ENCODE data around the gene CYSRT1. TPM values are rescaled to one million over a fixed set of nuclear protein-coding genes. Genes with fewer than 3 reads are reported as not detected.

Gene CYSRT1
- total and polyA plus RNA-seq, 2 donors (not counting 3 experiments of a cell fraction or from before 2014, with no cell fraction given), result 0.44 to 1.1 TPM

GRCh38 chr9:137231372-137232039 is 6.5 kb downstream of the CYSRT1 start:
- BruUV-seq (replicated peaks), result no TSS peak
- Histone ChIP-seq H3K4me1 (ENCODE audit: control insufficient read depth, extremely low read depth, insufficient read depth, low read length) (no peaks in the 10 kb centered on the region), H3K79me2 (ENCODE audit: control insufficient read depth, insufficient read depth, low read length) (no peaks in the 10 kb centered on the region), H3K4me2 (ENCODE audit: insufficient read depth, low read length) (no peak overlapping the region), H3K9me1 (replicated peaks; ENCODE audit: control insufficient read depth, extremely low read depth, insufficient read depth, low read length) (no peaks in the 10 kb centered on the region), H4K20me1 (replicated peaks; ENCODE audit: control insufficient read depth, extremely low read depth, insufficient read depth, low read length) (no peaks in the 10 kb centered on the region), H3K36me3 (ENCODE audit: control insufficient read depth in 2 of 2, extremely low read depth in 1 of 2, insufficient read depth in 2 of 2, low read length in 2 of 2) (no peaks in the 10 kb centered on the region), H3K9ac (replicated peaks; ENCODE audit: extremely low read depth, insufficient read depth, low read length) (no peak overlapping the region), H3K27me3 (ENCODE audit: control insufficient read depth in 2 of 2, insufficient read depth in 2 of 2, low read length in 2 of 2) (no peaks in the 10 kb centered on the region), H2AFZ (ENCODE audit: low read depth, low read length) (no peak overlapping the region), H3K27ac (ENCODE audit: insufficient read depth, low read depth, low read length) (no peak overlapping the region), H3K9me3 (replicated peaks; ENCODE audit: control insufficient read depth, insufficient read depth, low read length) (no peaks in the 10 kb centered on the region), H3K4me3 (replicated peaks in 1 of 3; ENCODE audit: insufficient read depth in 1 of 3, low read depth in 1 of 3, low read length in 3 of 3) (no peak overlapping the region)
- ChIA-PET POLR2A (no interaction called here), CTCF (interaction anchor here (0.6 kb wide), 1 partner anchor 85 kb away, joined by 3 read pairs; no protein-coding TSS in a partner anchor)
- no peak for TF ChIP-seq JUN (IDR thresholded peaks at IDR 0.05; ENCODE audit: borderline replicate concordance, insufficient read depth, insufficient read length, low read depth)
- TF ChIP-seq POLR2A (IDR thresholded peaks at IDR 0.05; ENCODE audit: low read depth, low read length), result no peak
- TF ChIP-seq MYC (IDR thresholded peaks at IDR 0.05; ENCODE audit: low read depth, low read length), result no peak
- TF ChIP-seq, protein P1, sequence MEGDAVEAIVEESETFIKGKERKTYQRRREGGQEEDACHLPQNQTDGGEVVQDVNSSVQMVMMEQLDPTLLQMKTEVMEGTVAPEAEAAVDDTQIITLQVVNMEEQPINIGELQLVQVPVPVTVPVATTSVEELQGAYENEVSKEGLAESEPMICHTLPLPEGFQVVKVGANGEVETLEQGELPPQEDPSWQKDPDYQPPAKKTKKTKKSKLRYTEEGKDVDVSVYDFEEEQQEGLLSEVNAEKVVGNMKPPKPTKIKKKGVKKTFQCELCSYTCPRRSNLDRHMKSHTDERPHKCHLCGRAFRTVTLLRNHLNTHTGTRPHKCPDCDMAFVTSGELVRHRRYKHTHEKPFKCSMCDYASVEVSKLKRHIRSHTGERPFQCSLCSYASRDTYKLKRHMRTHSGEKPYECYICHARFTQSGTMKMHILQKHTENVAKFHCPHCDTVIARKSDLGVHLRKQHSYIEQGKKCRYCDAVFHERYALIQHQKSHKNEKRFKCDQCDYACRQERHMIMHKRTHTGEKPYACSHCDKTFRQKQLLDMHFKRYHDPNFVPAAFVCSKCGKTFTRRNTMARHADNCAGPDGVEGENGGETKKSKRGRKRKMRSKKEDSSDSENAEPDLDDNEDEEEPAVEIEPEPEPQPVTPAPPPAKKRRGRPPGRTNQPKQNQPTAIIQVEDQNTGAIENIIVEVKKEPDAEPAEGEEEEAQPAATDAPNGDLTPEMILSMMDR (IDR thresholded peaks at IDR 0.05; ENCODE audit: extremely low read depth in 1 of 2, insufficient read depth in 1 of 2, low read depth in 1 of 2, low read length in 2 of 2), result no peak
- no peak for TF ChIP-seq FOS (IDR thresholded peaks at IDR 0.05; ENCODE audit: borderline replicate concordance, insufficient read depth, low read length)
- TF ChIP-seq GATA2 (IDR thresholded peaks at IDR 0.05; ENCODE audit: insufficient read depth, insufficient read length, low read depth, low read length), result no peak
- TF ChIP-seq, protein P2, sequence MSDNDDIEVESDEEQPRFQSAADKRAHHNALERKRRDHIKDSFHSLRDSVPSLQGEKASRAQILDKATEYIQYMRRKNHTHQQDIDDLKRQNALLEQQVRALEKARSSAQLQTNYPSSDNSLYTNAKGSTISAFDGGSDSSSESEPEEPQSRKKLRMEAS (IDR thresholded peaks at IDR 0.05; ENCODE audit: insufficient read depth, insufficient read length), result no peak
- TF ChIP-seq EZH2 (IDR thresholded peaks at IDR 0.05; ENCODE audit: borderline replicate concordance, low read depth, low read length, severe bottlenecking), result no peak
- TF ChIP-seq POLR2AphosphoS5 (IDR thresholded peaks at IDR 0.05; ENCODE audit: insufficient read depth, low read depth, low read length), result no peak
- FAIRE-seq, result no peak
- intact Hi-C loops (cut with micrococcal nuclease) (no loop called here), dilution Hi-C loops (cut with MboI; ENCODE audit: extremely low pct_ligation_motif_present, low sequenced_read_pairs) (no loop called here)
- DNase-seq (ENCODE audit: low read depth, low spot score), result no peak
